Measurements from ENCODE around the gene CCM2L. TPM values are rescaled to one million over a fixed set of nuclear protein-coding genes. Genes with fewer than 3 reads are reported as not detected.

The CCM2L gene
- total and polyA plus RNA-seq, 2 of the 8 experiments (the other 6 are each of a cell fraction or from before 2014, with no cell fraction given): 5.5 to 15.8 TPM

DNA sequence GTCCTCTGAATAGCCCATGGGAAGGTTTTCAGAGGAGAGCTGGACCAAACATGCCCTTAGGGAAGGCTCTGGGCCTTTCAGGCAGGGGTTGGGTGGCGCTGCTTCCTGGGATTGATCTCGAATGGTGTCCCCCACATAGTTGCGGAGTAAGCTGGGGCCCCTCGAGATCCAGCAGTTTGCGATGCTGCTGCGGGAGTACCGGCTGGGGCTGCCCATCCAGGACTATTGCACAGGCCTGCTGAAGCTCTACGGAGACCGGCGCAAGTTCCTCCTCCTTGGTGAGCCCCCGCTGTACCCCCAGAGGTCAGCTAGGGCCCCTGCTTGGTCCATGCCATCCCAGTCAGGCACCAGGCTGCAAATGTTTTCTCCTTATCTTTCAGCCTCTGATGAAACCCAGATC lies 19.3 kb downstream of the CCM2L start:
- peaks cover 0 to 2% of the 10 kb centered on the region in 2 experiments for H4K20me1 ChIP-seq (replicated peaks in 1 of 2; ENCODE audit: control insufficient read depth in 1 of 2, insufficient read depth in 2 of 2, low read length in 2 of 2)
- POLR2A ChIA-PET (ENCODE audit: partially characterized antibody): interaction anchor here (1.1 kb wide), 2 partner anchors 10 to 69 kb away, joined by 3 to 8 read pairs; no protein-coding TSS in a partner anchor
- no peak for FAIRE-seq
- H3K23me2 ChIP-seq (ENCODE audit: low read depth, low read length): peaks cover 2% of the 10 kb centered on the region; the same call in 1 of the 2 replicates
- no peak overlapping the region for H3K27ac ChIP-seq (ENCODE audit: low read depth, low read length)
- H3K9me3 ChIP-seq (ENCODE audit: insufficient read depth in 2 of 2, low read depth in 1 of 2, low read length in 1 of 2): no peaks in the 10 kb centered on the region
- no peak overlapping the region for H3K4me2 ChIP-seq (ENCODE audit: insufficient read depth in 1 of 2, low read depth in 2 of 2, low read length in 2 of 2)
- H4K91ac ChIP-seq (replicated peaks; ENCODE audit: insufficient read length, low read length): no peak overlapping the region
- no peak overlapping the region for H2AFZ ChIP-seq (ENCODE audit: low read length)
- H2BK5ac ChIP-seq (ENCODE audit: low read depth, low read length): no peak overlapping the region
- H3K79me2 ChIP-seq (ENCODE audit: control insufficient read depth in 1 of 2, insufficient read depth in 2 of 2, low read length in 2 of 2): no peaks in the 10 kb centered on the region
- H2BK15ac ChIP-seq (ENCODE audit: low read length): no peak overlapping the region
- no peak overlapping the region for H2BK120ac ChIP-seq (replicated peaks; ENCODE audit: low read depth, low read length)
- no peak overlapping the region for H3K18ac ChIP-seq (ENCODE audit: extremely low read depth, low read length)
- H4K5ac ChIP-seq (ENCODE audit: insufficient read length, low read depth, low read length): no peak overlapping the region
- H2BK20ac ChIP-seq (ENCODE audit: low read length): no peak overlapping the region
- H3K23ac ChIP-seq (ENCODE audit: insufficient read length): no peak overlapping the region
- H3K79me1 ChIP-seq (ENCODE audit: low read depth, low read length): no peaks in the 10 kb centered on the region
- H4K8ac ChIP-seq (ENCODE audit: extremely low read depth, insufficient read depth, low read length): no peak overlapping the region
- DNase-seq (ENCODE audit: low read depth in 1 of 2, low spot score in 2 of 2): no peak
- no peak overlapping the region for H2AK5ac ChIP-seq (ENCODE audit: low read depth, low read length)
- H3K14ac ChIP-seq (ENCODE audit: insufficient read length): no peak overlapping the region
- 89% methylated on average over 11 of the region's 11 CpGs; no CpG with 5 or more reads in 1 of the 2 experiments for WGBS, 2 experiments (ENCODE audit: extremely low coverage in 1 of 2, insufficient coverage in 1 of 2, insufficient read length in 1 of 2, insufficient replicate concordance in 2 of 2, low coverage in 1 of 2, low lambda C conversion rate in 2 of 2, missing lambda C conversion rate in 1 of 2)
- H3K9ac ChIP-seq (replicated peaks in 1 of 4; ENCODE audit: extremely low read depth in 1 of 4, low read depth in 3 of 4, low read length in 3 of 4): no peak overlapping the region
- no peak overlapping the region for H3K4ac ChIP-seq (replicated peaks; ENCODE audit: insufficient read length, low read depth, low read length)
- H3K56ac ChIP-seq (replicated peaks; ENCODE audit: insufficient read length, low read depth, low read length): no peak overlapping the region
- CTCF ChIA-PET (ENCODE audit: partially characterized antibody): interaction anchor here (0.5 to 10.4 kb wide), 21 partner anchors 8 to 206 kb away, joined by 3 to 176 read pairs (median 16); partner anchors contain the start of genes FOXS1 and PDRG1
- H3K4me1 ChIP-seq (replicated peaks in 1 of 4; ENCODE audit: control insufficient read depth in 3 of 4, insufficient read depth in 4 of 4, low read length in 3 of 4): peaks cover 0 to 9% (median 5%) of the 10 kb centered on the region in 4 experiments; a peak in 6 of 7 replicates
- no peak overlapping the region for H2BK12ac ChIP-seq (ENCODE audit: low read depth, low read length)
- no peaks in the 10 kb centered on the region for H3K36me3 ChIP-seq (ENCODE audit: control insufficient read depth in 2 of 4, insufficient read depth in 4 of 4, low read length in 3 of 4)
- H3K27me3 ChIP-seq (replicated peaks in 1 of 4; ENCODE audit: control insufficient read depth in 3 of 4, extremely low read depth in 1 of 4, insufficient read depth in 3 of 4, low read length in 3 of 4): peaks cover 0 to 6% (median 0%) of the 10 kb centered on the region in 4 experiments; a peak in 2 of 7 replicates
- H3K4me3 ChIP-seq (ENCODE audit: extremely low read depth in 1 of 4, insufficient read depth in 2 of 4, low read depth in 3 of 4, low read length in 4 of 4): no peak overlapping the region
- TF ChIP-seq CBX5 (IDR thresholded peaks at IDR 0.05; ENCODE audit: low read depth, low read length): no peak
- no peak for TF ChIP-seq CREB1 (IDR thresholded peaks at IDR 0.05)
- no peak for TF ChIP-seq BRCA1 (IDR thresholded peaks at IDR 0.05; ENCODE audit: low read depth, low read length)
- TF ChIP-seq, protein P1, sequence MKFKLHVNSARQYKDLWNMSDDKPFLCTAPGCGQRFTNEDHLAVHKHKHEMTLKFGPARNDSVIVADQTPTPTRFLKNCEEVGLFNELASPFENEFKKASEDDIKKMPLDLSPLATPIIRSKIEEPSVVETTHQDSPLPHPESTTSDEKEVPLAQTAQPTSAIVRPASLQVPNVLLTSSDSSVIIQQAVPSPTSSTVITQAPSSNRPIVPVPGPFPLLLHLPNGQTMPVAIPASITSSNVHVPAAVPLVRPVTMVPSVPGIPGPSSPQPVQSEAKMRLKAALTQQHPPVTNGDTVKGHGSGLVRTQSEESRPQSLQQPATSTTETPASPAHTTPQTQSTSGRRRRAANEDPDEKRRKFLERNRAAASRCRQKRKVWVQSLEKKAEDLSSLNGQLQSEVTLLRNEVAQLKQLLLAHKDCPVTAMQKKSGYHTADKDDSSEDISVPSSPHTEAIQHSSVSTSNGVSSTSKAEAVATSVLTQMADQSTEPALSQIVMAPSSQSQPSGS (IDR thresholded peaks at IDR 0.05; ENCODE audit: low read length): no peak
- TF ChIP-seq EZH2 (IDR thresholded peaks at IDR 0.05; ENCODE audit: low read depth, low read length, severe bottlenecking): no peak
- no peak for TF ChIP-seq KDM5A (IDR thresholded peaks at IDR 0.05; ENCODE audit: low read length)
- no peak for TF ChIP-seq RBBP5 (IDR thresholded peaks at IDR 0.05; ENCODE audit: borderline replicate concordance, low read depth, low read length)
- TF ChIP-seq SP4 (IDR thresholded peaks at IDR 0.05; ENCODE audit: low read length): no peak
- TF ChIP-seq ASH2L (IDR thresholded peaks at IDR 0.05; ENCODE audit: low read length): no peak
- no peak for TF ChIP-seq MAX (IDR thresholded peaks at IDR 0.05)
- no peak for TF ChIP-seq SIRT6 (IDR thresholded peaks at IDR 0.05; ENCODE audit: low read length)
- TF ChIP-seq SIX5 (IDR thresholded peaks at IDR 0.05; ENCODE audit: low read depth, low read length): no peak
- no peak for TF ChIP-seq POU5F1 (IDR thresholded peaks at IDR 0.05; ENCODE audit: low read depth, low read length)
